ENCODE data around the gene GADD45G. TPM values are rescaled to one million over a fixed set of nuclear protein-coding genes. Genes with fewer than 3 reads are reported as not detected.

GADD45G gene
- total RNA-seq, 1 experiment from 2014 or later = 0.39 TPM

DNA sequence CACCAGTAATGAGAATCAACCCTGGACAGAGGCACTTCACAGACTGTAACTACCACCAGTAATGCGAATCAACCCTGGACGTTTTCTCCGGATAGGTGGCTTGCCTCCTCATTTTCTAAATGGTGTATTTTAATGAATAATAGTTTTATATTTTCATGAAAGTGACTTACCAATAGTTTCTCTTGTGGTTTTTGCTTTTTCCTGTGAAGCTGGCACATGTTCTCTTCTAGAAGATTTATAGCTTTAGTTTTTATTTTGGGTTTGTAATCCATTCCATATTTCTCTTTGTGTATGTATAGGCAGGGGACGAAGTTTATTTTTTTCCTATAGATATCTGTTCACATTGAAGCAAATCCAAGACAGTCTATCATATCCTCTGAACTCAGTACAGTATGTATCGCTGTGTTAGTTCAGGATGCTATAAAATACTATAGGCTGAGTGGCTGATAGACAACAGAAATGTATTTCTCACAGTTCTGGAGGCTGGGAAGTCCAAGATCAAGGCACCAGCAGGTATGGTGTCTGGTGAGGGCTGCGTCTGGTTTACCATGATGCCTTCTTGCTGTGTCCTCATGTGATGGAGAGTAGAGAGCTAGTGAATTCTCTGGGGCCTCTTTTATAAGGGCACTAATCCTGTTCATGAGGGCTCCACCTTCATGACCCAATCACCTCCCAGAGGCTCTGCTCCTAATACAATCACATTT, 46.5 kb upstream of the GADD45G start:
- CTCF ChIA-PET = no interaction called here
- Histone ChIP-seq H3K4me3 (ENCODE audit: low read depth, low read length, poor library complexity, severe bottlenecking) (no peak overlapping the region), H3K9me3 (ENCODE audit: low read depth, low read length, poor library complexity, severe bottlenecking) (no peaks in the 10 kb centered on the region), H3K27ac (ENCODE audit: low read depth, low read length, poor library complexity, severe bottlenecking) (no peak overlapping the region), H3K27me3 (replicated peaks; ENCODE audit: insufficient read depth, low read depth, low read length, poor library complexity) (no peaks in the 10 kb centered on the region), H3K36me3 (ENCODE audit: insufficient read depth, low read length, poor library complexity, severe bottlenecking) (no peaks in the 10 kb centered on the region), H3K4me1 (ENCODE audit: insufficient read depth, low read length, poor library complexity, severe bottlenecking) (no peaks in the 10 kb centered on the region)
- BruUV-seq (replicated peaks) = no TSS peak
- POLR2A ChIA-PET (ENCODE audit: low non-redundant PET) = no interaction called here
- TF ChIP-seq EZH2 (IDR thresholded peaks at IDR 0.05; ENCODE audit: borderline replicate concordance, low read depth, low read length, poor library complexity, severe bottlenecking) (no peak), CTCF (conservative IDR thresholded peaks at IDR 0.05; ENCODE audit: low read depth, low read length) (no peak)
- DNase-seq (ENCODE audit: low spot score) = no peak
- intact Hi-C loops (cut with micrococcal nuclease; ENCODE audit: unreplicated experiment) = no loop called here

- H3K9me3 ChIP-seq (ENCODE audit: low read depth, low read length, poor library complexity, severe bottlenecking) = no peaks in the 10 kb centered on the region
- no peak overlapping the region for H3K27ac ChIP-seq (ENCODE audit: low read depth, low read length, poor library complexity, severe bottlenecking)
- ChIA-PET POLR2A (ENCODE audit: low non-redundant PET) (no interaction called here), CTCF (no interaction called here)
- no peak overlapping the region for H3K4me3 ChIP-seq (ENCODE audit: low read depth, low read length, poor library complexity, severe bottlenecking)
- intact Hi-C loops (cut with micrococcal nuclease; ENCODE audit: unreplicated experiment) = no loop called here
- BruUV-seq (replicated peaks) = no TSS peak
- no peaks in the 10 kb centered on the region for H3K36me3 ChIP-seq (ENCODE audit: insufficient read depth, low read length, poor library complexity, severe bottlenecking)
- no peaks in the 10 kb centered on the region for H3K27me3 ChIP-seq (replicated peaks; ENCODE audit: insufficient read depth, low read depth, low read length, poor library complexity)
- no peak for TF ChIP-seq CTCF (conservative IDR thresholded peaks at IDR 0.05; ENCODE audit: low read depth, low read length)
- no peak for TF ChIP-seq EZH2 (IDR thresholded peaks at IDR 0.05; ENCODE audit: borderline replicate concordance, low read depth, low read length, poor library complexity, severe bottlenecking)
- H3K4me1 ChIP-seq (ENCODE audit: insufficient read depth, low read length, poor library complexity, severe bottlenecking) = no peaks in the 10 kb centered on the region
- no peak for DNase-seq (ENCODE audit: low spot score)
Observed at GRCh38 chr9:89558948-89559347, 45.9 kb upstream of the GADD45G start.

DNA sequence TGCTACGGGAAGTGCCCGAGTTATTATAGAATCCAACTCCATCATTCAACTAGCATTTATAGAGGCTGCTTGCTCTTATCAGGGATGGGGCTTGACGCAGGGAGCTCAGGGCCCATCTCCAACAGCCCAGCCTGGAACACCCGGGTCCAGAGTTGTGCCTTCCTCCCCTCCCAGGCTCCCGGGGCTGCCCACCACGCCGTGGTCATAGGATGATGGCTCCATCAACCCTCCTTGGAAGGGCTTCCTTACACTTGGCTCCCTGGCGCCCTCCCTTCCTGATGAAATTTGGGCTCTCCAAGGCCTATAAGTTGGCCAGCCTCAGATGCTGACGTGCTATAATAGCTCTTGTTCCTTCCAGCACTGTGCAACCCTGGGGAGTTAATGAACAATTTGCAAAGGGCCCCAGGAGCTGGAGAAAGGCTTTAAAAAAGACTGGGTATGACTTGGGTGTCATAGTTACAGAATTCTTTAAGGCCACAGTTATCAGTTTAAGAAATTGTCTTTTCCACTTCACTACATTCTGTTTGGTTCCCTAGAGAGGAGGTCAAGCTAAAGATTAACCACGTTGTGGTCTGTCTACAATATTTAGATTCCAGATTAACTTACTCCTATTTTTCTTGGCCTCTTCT, 42.5 kb upstream of the GADD45G start:
- no TSS peak for BruUV-seq (replicated peaks)
- H3K9me3 ChIP-seq (ENCODE audit: low read depth, low read length, poor library complexity, severe bottlenecking) = no peaks in the 10 kb centered on the region
- H3K4me3 ChIP-seq (ENCODE audit: low read depth, low read length, poor library complexity, severe bottlenecking) = no peak overlapping the region
- TF ChIP-seq CTCF (conservative IDR thresholded peaks at IDR 0.05; ENCODE audit: low read depth, low read length) (no peak), EZH2 (IDR thresholded peaks at IDR 0.05; ENCODE audit: borderline replicate concordance, low read depth, low read length, poor library complexity, severe bottlenecking) (no peak)
- no peak overlapping the region for H3K27ac ChIP-seq (ENCODE audit: low read depth, low read length, poor library complexity, severe bottlenecking)
- POLR2A ChIA-PET (ENCODE audit: low non-redundant PET) = no interaction called here
- no peaks in the 10 kb centered on the region for H3K4me1 ChIP-seq (ENCODE audit: insufficient read depth, low read length, poor library complexity, severe bottlenecking)
- no peaks in the 10 kb centered on the region for H3K36me3 ChIP-seq (ENCODE audit: insufficient read depth, low read length, poor library complexity, severe bottlenecking)
- no peaks in the 10 kb centered on the region for H3K27me3 ChIP-seq (replicated peaks; ENCODE audit: insufficient read depth, low read depth, low read length, poor library complexity)
- intact Hi-C loops (cut with micrococcal nuclease; ENCODE audit: unreplicated experiment) = no loop called here
- CTCF ChIA-PET = no interaction called here
- no peak for DNase-seq (ENCODE audit: low spot score)

Data from A673 (cell line).